ENCODE data around the gene SVIL.
"Not testable (repeated sequence)": the region's sequence is repeated elsewhere in the genome, so short reads cannot be mapped to it uniquely, and the experiment has no call there.

The SVIL gene

GRCh38 chr10:29619241-29619669 is 15.5 kb downstream of the SVIL start:
- DNase-seq = no peak

- no peak for DNase-seq
Observed at GRCh38 chr10:29618341-29619171, 16.2 kb downstream of the SVIL start.

DNA sequence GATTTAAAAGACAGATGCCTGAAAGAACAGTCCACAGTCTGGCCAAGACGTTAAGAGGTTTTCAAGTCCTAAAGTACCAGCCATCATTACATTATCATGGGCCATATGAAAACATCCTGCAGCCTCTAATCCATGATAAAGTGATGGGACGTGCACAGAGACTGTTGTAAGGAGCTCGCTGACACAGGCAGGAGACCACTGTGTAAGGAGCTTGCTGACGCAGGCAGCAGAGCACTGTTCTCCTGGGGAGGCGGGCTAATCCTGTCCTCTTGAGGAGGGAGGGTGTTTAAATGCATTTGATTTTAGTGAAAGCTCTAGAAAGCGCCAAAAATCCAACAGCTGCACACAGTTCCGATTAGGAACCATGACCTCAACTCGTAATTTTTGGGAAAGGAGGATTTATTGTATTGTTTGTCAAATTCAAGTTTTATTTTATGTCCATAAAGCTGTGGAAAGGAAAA is 16.9 kb downstream of the SVIL start:
- no peak for DNase-seq

DNA sequence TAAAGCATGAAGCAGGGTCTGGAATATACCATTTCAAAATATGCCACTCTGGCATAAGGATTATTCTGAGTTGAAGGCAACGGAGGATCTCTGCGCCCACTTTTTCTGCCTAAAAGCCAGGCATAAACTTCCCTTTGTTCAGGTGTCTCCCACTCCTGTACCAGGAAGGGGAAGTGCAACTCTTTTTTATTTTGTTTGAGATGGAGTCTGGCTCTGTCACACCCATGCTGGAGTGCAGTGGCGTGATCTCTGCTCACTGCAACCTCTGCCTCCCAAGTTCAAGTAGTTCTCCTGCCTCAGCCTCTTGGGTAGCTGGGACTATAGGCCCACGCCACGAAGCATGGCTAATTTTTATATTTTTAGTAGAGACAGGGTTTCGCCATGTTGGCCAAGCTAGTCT is 18.2 kb downstream of the SVIL start:
- no peak for DNase-seq

- DNase-seq = no peak
Observed at GRCh38 chr10:29615195-29615594, 19.6 kb downstream of the SVIL start.

GRCh38 chr10:29614289-29614688 is 20.5 kb downstream of the SVIL start:
- not testable (repeated sequence) for DNase-seq

- no peak for DNase-seq
Observed at GRCh38 chr10:29613791-29614190, 21.0 kb downstream of the SVIL start.

GRCh38 chr10:29613196-29613595 is 21.6 kb downstream of the SVIL start:
- DNase-seq = no peak

- no peak for DNase-seq
Observed at GRCh38 chr10:29612657-29613056, 22.1 kb downstream of the SVIL start.

DNA sequence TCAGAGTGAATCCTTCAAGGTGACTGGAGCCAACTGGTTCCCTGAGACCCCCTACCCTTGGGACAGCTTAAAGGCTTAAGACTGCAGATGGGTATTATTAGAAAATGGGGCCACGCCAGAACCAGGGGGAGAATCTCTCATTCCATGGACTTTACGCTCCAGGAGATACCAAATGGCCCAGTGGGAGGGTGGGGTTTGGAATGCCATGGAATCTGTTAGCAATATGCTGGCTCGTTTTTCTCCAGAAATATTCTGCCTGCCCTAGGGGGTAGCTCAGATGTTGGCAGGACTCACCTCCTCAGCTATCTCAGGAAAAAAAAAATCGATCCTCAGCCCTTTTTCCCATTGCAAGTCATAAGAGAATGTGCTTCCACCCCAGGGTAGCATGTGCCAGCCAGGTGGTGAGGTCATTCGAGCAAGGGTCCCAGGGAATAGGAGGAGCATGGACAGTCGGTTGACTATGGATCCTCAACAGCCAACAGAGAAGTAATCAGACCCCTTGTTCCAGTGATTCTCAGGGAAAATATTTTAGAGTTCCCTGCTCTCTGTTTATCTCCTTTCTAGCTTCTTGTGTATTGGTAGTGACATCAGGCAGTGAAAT is 22.9 kb downstream of the SVIL start:
- no peak for DNase-seq

DNA sequence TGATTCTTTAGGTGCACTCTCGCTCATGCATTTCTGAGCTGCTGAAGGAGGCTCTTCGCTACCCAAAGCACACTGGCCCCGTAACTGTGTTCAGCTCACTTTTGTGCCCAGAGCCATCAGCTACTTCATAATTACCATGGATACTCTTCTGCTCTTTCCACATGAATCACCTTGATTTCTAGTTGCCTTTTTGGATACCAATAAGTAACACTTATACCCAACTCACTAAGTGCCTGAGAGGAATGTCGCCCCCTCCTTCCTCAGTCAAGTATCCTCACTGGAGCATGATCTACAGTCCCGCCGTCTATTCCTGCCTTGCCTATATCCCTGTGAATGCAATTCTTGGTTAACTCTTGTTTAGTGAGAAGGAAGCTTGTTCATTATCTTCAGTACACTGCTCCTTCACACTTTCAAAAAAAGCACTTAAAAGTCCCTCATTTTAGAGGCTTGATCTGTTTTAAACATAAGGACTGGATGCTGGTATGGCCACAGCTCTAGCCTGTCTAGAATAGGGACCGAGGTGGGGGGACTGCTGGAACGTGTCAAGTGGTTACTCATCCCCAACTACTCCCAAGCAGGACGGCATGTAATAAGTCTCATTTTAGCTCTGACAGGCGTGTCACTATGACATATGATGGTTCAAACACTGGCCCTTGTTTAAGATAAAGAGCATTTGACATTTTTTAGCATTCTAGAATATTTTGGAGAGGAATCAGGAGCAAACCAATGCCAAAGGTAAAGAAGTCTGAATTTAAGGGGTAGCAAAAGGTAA is 23.7 kb downstream of the SVIL start:
- no peak for DNase-seq

- DNase-seq = not testable (repeated sequence)
Observed at GRCh38 chr10:29610331-29610730, 24.4 kb downstream of the SVIL start.

DNA sequence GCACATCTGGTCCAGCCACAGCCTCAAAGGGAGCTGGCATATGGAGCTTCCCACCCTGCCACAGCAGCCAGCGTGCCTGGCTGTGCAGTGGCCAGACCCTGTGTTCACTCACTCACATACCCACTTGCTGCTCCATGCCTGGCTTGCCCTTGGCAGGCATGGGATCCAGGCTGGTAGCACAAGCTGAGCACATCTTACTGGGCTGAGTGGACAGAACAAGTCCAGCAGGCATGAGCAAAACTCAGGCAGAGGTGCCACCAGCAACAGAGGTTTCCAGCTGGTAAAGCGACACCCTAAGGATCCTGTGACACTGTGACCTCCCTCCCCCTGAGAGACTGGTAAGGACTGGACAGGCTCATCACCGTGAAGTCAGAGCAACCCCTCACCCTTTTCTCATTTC is 25.1 kb downstream of the SVIL start:
- no peak for DNase-seq

DNA sequence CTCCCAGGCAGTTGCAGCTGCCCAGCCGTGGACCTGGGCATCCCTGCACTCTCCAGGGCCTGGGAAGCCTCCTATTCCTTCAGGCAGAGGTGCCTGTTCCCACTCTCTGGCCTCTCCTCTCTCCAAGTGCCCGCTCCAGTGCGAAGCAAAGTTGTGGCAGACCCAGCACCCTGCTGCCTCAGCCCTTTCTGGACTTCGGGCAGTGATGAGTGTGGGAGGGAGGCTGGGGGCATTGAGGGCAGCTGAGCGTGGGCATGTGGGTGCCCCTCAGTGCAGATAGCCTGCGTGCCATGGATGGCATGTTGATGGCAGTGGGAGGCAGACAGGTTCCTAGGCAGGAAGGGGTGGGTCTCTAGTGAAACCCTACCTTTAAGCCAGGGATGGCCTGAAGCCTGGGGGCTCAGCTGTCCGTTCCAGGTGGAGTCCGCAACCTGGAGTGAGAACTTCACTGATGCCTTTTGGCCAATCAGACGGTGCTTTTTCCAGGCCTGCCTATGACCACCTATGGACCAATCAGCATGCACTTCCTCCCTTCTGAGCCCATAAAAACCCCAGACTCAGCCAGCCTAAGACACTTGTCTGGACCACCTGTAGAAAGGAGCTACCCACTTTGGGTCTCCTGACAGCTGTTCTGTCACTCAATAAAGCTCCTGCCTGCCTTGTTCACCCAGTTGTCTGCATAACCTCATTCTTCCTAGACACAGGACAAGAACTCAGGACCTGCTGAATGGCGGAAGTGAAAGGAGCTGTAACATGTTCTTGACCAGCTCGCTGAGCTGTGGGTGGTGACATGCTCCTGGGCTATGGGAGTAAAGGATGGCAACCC is 26.1 kb downstream of the SVIL start:
- DNase-seq = no peak

DNA sequence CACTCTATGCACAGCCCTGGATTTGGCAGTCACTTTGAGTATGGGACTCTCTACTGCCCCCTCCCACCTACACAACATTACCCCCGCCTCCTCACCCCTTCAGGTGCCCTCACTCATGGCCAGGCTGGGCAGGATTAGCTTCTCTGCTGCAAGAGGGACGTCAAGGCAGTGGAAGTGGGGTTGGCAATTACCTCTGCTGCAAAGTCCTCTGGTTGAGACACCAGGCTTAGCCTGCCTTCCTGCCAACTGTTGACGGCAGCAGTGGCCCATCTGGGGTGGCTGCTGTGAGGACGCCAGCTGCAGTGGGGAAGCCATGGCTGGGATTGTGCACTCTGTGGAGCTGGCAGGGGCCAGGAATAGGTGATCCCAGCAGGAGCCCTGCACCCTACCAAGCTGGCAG is 26.7 kb downstream of the SVIL start:
- no peak for DNase-seq

DNA sequence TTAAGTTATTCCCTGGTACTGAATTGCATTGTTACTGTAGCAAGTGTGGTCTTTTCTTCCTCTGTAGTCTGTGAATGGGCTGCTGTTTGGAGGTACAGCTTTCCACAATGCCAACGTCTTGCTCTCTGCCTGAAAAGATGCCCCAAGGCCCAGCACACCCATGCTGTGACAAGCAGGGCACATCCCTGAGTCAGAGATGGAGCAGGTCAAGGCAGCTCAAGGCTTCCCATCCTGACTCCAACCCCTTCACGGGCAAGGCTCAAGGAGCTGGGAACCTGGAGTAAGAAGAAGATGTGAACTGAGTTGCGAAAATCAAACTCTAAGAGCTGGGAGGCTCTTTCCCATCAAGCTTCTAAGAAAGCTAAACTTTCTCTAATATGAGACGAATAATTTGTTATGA is 27.2 kb downstream of the SVIL start:
- DNase-seq = no peak

GRCh38 chr10:29606693-29607092 is 28.1 kb downstream of the SVIL start:
- not testable (repeated sequence) for DNase-seq

GRCh38 chr10:29604291-29604825 is 30.4 kb downstream of the SVIL start:
- no peak for DNase-seq

DNA sequence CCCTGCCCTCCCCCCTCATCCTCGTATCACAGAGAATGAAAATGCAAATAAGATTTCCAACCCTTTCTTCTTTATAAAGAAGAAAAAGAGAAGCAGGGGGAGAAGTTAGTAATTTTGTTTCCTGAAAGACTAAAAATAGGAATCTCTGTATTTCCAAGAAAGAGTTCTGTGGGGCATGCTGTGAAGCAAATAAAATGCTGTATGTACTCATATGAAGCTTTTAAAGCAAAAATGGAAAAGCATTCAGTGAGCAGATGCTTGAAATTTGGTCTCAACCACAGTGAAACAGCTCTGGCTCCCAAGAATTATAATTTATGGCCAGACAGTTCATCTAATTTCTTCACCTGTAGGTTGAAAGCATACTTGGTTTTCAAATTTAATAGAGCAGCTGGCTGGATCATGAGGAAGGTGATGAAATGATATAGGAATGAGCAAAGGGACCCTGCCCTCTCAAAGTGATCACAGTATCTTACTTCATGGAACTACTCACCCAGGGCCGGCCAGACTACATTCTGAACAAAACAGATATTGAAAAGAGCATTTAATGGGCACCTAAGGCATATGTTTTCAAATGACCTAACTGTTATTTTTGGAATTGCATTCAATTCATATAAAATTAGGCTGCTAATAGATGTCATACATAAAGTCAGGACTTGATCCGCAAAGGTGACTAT is 31.4 kb downstream of the SVIL start:
- DNase-seq = no peak

DNA sequence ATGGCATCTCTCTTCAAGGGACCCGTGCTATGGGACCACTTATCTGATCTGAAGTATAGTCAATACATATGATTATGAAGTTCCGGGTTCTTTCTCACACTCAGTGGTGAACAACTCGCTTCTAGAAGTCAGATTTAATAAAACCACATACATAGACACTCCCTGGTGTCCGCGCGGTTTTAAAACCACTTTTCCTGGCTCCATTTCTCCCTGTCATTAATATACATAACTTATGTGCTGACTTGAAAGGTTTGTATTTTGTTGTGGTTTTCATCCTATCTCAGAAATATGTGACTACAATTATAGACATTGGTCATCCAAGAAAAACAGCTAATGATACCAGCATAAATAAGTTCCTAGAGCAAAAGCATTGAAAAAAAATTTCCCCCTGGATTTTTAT is 34.0 kb downstream of the SVIL start:
- DNase-seq = no peak

- DNase-seq = no peak
Observed at GRCh38 chr10:29600067-29600466, 34.7 kb downstream of the SVIL start.

GRCh38 chr10:29598851-29599311 is 35.9 kb downstream of the SVIL start:
- DNase-seq = no peak
